ENCODE data around the gene LIMS3.
"Not testable (repeated sequence)": the region's sequence is repeated elsewhere in the genome, so short reads cannot be mapped to it uniquely, and the experiment has no call there.

Gene LIMS3

DNA sequence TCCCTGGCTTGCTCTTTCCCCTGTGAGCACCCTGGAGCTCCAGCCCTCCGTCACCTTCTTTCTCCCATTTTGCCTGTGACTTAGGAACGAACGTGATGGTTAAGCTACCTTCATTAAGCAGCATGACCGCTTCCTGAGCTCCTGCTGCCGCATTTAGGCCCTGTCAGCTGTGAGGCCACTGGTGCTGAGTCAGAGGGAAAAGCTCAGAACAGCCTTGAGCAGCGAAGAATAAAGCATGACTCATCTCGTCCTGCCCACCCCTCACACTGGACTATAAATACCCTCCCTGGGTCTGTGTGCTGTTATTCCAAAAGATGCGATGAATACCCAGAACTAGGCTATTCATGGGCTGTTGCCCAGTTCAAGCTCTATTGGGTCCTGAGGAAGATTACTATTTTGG is 7.3 kb downstream of the LIMS3 start:
- H3K27ac Mint-ChIP-seq (ENCODE audit: low read depth); H3K9me3 Mint-ChIP-seq; ATAC-seq (replicated peaks; ENCODE audit: extremely low read depth, poor library complexity, severe bottlenecking); H3K27me3 Mint-ChIP-seq; H3K36me3 Mint-ChIP-seq (ENCODE audit: insufficient read depth); H3K4me1 Mint-ChIP-seq; DNase-seq (ENCODE audit: low spot score in 2 of 2); H3K4me3 Mint-ChIP-seq: not testable (repeated sequence)

DNA sequence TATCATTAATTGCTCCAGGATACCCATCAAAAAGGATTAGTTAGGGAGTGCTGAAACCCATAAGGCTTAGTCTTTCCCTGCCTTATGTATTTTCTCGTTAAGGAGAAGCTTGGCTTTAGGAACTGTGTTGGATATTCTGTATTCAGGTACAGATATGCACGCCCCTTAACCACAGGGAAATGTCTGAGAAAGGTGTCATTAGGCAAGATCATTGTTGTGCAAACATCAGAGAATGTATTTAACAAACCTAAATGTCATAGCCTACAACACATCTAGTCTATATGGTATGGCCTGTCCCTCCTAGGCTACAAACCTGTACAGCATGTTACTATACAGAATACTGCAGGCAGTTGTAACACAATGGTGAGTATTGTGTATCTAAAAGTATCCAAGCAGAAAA is 10.1 kb downstream of the LIMS3 start:
- H3K36me3 Mint-ChIP-seq (ENCODE audit: insufficient read depth); ATAC-seq (replicated peaks; ENCODE audit: extremely low read depth, poor library complexity, severe bottlenecking); H3K4me1 Mint-ChIP-seq; H3K27ac Mint-ChIP-seq (ENCODE audit: low read depth); H3K27me3 Mint-ChIP-seq; DNase-seq (ENCODE audit: low spot score in 2 of 2); H3K4me3 Mint-ChIP-seq; H3K9me3 Mint-ChIP-seq: not testable (repeated sequence)

DNA sequence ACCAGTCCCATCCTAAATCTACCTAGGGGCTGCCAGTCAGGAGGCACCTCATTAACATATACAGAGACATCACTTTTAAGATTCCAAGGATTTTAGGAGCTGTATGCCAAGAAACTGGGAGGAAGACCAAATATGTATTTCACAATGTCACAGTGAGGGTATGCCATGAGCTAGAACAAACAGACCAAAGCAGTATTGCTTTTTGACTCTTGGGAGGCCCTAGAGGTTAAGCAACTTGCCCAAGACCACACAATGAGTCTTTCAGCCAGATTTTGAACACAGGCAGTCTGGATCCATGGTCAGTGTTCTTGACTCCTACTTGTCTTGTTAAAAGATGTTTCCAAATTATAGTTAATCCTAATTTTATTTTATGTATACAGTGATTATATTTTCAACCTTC is 12.3 kb downstream of the LIMS3 start:
- ATAC-seq (replicated peaks; ENCODE audit: extremely low read depth, poor library complexity, severe bottlenecking); H3K4me1 Mint-ChIP-seq; DNase-seq (ENCODE audit: low spot score in 2 of 2); H3K36me3 Mint-ChIP-seq (ENCODE audit: insufficient read depth); H3K4me3 Mint-ChIP-seq; H3K9me3 Mint-ChIP-seq; H3K27me3 Mint-ChIP-seq; H3K27ac Mint-ChIP-seq (ENCODE audit: low read depth): not testable (repeated sequence)

DNA sequence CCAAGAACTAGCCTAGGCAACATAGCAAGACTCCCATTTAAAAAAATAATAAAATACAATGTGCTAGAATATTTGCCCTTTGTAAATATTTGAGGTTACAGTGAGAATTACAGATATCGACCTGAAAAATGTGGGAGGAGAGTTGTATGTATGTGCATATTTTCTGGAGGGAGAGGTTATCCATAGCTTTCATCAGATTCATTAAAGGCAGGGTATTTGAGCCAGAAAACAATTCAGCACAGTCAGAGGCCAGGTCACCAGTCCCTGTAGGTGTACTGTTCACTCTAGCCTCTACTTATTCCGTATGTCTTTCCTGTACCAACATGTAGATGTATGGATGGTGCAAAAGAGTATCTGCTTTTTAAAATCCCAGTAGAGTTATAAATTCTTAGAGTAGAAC is 15.4 kb downstream of the LIMS3 start:
- not testable (repeated sequence) for H3K9me3 Mint-ChIP-seq; H3K4me1 Mint-ChIP-seq; H3K36me3 Mint-ChIP-seq (ENCODE audit: insufficient read depth); H3K27ac Mint-ChIP-seq (ENCODE audit: low read depth); ATAC-seq (replicated peaks; ENCODE audit: extremely low read depth, poor library complexity, severe bottlenecking); H3K27me3 Mint-ChIP-seq; DNase-seq (ENCODE audit: low spot score in 2 of 2); H3K4me3 Mint-ChIP-seq

DNA sequence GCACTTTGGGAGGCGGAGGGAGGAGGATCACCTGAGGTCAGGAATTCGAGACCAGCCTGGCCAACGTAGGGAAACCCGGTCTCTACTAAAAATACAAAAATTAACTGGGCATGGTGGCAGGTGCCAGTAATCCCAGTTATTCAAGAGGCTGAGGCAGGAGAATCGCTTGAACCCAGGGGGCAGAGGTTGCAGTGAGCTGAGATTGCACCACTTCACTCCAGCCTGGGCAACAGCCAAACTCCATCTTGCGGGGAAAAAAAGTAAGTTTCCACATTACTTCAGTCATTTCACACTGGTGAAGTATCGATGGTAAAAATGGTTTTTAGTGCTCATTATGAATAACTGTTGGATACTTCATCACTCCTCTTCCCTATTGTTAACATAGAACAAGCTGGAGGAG is 16.1 kb downstream of the LIMS3 start:
- not testable (repeated sequence) for DNase-seq (ENCODE audit: low spot score in 2 of 2); H3K27me3 Mint-ChIP-seq; H3K27ac Mint-ChIP-seq (ENCODE audit: low read depth); ATAC-seq (replicated peaks; ENCODE audit: extremely low read depth, poor library complexity, severe bottlenecking); H3K4me1 Mint-ChIP-seq; H3K36me3 Mint-ChIP-seq (ENCODE audit: insufficient read depth); H3K4me3 Mint-ChIP-seq; H3K9me3 Mint-ChIP-seq

DNA sequence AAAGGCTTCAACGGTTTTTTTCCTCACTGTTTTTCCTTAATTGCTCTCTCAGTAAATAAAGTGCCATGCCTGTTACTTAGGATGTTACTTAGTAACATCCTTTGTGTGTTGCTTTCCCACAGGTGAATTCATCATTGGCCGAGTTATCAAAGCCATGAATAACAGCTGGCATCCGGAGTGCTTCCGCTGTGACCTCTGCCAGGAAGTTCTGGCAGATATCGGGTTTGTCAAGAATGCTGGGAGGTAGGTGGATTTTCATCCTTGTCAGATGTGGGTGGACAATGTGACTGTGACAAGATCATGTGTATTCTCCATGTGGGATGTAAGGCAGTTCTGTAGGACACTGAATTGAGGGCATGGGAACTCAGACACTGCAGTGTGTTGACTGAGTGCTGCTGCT is 17.3 kb downstream of the LIMS3 start:
- H3K4me1 Mint-ChIP-seq, result not testable (repeated sequence)

DNA sequence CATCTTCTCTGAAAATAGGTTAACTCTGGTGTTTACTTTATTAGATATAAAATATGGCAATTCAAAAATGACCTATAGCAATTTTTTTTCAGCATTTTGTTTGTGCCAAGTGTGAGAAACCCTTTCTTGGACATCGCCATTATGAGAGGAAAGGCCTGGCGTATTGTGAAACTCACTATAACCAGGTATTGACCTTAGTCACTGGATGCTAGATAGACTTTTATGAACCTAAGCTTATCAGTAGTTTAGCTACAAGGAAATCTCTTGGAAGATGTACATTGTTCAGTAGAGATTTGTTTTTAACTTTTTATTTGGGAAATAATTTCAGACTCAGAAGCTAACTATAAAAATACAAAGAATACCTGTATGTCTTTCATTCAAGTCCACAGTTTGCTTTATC is 21.7 kb downstream of the LIMS3 start:
- H3K4me3 Mint-ChIP-seq; H3K36me3 Mint-ChIP-seq (ENCODE audit: insufficient read depth); H3K9me3 Mint-ChIP-seq; H3K27ac Mint-ChIP-seq (ENCODE audit: low read depth); DNase-seq (ENCODE audit: low spot score in 2 of 2); H3K27me3 Mint-ChIP-seq; ATAC-seq (replicated peaks; ENCODE audit: extremely low read depth, poor library complexity, severe bottlenecking); H3K4me1 Mint-ChIP-seq: not testable (repeated sequence)

More for the DNA sequence above, 17.3 kb downstream of the LIMS3 start:
- H3K9me3 Mint-ChIP-seq; H3K4me3 Mint-ChIP-seq; H3K27ac Mint-ChIP-seq (ENCODE audit: low read depth); DNase-seq (ENCODE audit: low spot score in 2 of 2); H3K36me3 Mint-ChIP-seq (ENCODE audit: insufficient read depth); ATAC-seq (replicated peaks; ENCODE audit: extremely low read depth, poor library complexity, severe bottlenecking); H3K27me3 Mint-ChIP-seq: not testable (repeated sequence)

DNA sequence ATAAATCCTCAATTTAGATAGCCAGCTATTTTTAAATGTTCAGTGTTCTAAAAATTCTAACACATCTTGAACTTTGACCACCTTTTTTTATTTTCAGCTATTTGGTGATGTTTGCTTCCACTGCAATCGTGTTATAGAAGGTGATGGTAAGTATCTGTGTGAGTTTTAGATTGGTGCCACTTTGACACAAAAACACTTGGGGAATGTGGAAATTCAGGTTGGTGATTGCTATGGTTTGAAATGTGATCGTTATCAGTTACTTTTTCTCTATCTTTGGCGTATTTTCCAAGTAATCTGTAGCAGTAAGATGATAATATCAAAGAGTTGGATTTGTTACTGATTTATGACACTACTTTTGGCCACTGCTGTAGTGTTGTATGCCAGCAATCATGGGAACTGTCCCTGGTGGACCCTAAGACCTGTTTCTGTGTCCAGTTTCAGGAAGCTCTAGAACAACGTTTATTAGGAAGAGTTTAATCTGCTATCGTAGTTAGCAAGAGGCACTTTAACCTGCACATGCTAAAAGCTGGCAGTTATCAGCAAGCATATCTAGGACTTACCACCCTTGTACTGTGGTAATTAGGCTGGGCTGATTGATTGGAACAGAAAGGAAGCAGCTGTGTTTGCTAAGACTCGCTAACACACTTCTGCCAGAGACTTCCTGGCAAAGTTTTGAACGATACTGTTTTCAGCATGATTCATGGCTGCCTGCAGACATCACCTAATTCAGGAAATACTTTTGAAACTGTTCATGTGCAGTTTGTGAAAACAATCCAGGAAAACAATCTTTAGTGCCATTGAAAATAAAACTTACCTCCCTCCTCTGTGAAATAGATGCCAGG is 23.3 kb downstream of the LIMS3 start:
- ATAC-seq (replicated peaks; ENCODE audit: extremely low read depth, poor library complexity, severe bottlenecking); H3K36me3 Mint-ChIP-seq (ENCODE audit: insufficient read depth); H3K9me3 Mint-ChIP-seq; H3K27me3 Mint-ChIP-seq; H3K27ac Mint-ChIP-seq (ENCODE audit: low read depth); H3K4me3 Mint-ChIP-seq; H3K4me1 Mint-ChIP-seq; DNase-seq (ENCODE audit: low spot score in 2 of 2): not testable (repeated sequence)

DNA sequence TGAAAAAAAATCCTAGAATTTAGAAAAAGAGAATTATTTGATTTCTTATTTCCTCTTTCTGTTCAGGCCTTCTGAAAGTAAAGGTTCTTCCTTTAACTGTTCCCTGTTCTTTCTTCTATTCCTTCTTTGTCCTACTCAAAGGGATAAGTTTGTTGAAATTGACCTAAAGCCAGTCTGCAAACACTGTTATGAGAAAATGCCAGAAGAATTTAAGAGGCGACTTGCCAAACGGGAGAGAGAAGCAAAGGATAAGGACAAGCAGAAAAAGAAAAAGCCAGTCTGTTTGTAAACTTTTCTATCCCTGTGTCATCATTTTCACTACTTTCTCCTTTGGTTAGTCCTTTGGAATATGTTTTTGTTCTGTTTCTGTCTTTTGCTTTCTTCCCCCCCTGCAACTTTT is 26.0 kb downstream of the LIMS3 start:
- not testable (repeated sequence) for DNase-seq (ENCODE audit: low spot score in 2 of 2); ATAC-seq (replicated peaks; ENCODE audit: extremely low read depth, poor library complexity, severe bottlenecking); H3K36me3 Mint-ChIP-seq (ENCODE audit: insufficient read depth); H3K9me3 Mint-ChIP-seq; H3K27me3 Mint-ChIP-seq; H3K4me3 Mint-ChIP-seq; H3K27ac Mint-ChIP-seq (ENCODE audit: low read depth); H3K4me1 Mint-ChIP-seq

DNA sequence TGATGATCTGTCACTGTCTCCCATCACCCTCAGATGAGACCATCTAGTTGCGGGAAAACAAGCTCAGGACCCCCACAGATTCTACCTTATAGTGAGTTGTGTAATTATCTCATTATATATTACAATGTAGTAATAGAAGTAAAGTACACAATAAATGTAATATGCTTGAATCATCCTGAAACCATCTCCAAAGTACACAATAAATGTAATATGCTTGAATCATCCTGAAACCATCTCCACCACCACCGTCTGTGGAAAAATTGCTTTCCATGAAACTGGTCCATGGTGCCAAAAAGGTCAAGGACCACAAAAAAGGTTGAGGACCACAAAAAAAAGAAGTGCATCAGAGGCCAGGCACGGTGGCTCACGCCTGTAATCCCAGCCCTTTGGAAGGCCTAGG is 29.3 kb downstream of the LIMS3 start:
- H3K36me3 Mint-ChIP-seq (ENCODE audit: insufficient read depth); H3K4me1 Mint-ChIP-seq; H3K4me3 Mint-ChIP-seq; ATAC-seq (replicated peaks; ENCODE audit: extremely low read depth, poor library complexity, severe bottlenecking); DNase-seq (ENCODE audit: low spot score in 2 of 2); H3K27me3 Mint-ChIP-seq; H3K27ac Mint-ChIP-seq (ENCODE audit: low read depth); H3K9me3 Mint-ChIP-seq: not testable (repeated sequence)

DNA sequence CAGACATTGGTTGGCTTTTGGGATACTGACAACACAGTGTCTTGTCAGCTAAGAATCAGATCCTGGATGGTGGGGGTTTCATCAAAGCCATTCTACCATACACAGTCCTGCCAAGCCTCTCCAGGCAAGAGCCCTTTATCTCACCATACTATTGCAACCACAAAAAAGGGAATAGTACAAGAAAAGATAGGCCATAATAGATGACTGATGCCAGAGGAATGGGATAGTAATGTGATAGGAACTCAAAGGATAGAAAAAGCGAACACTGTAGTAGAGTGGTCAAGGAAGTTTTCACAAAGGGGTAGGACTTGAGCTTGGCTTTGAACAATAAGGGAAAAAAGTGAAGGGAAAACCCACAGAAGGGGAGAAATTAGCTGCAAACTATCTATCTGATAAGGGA is 30.7 kb downstream of the LIMS3 start:
- H3K36me3 Mint-ChIP-seq (ENCODE audit: insufficient read depth); H3K9me3 Mint-ChIP-seq; H3K4me1 Mint-ChIP-seq; H3K27me3 Mint-ChIP-seq; H3K27ac Mint-ChIP-seq (ENCODE audit: low read depth); H3K4me3 Mint-ChIP-seq; ATAC-seq (replicated peaks; ENCODE audit: extremely low read depth, poor library complexity, severe bottlenecking); DNase-seq (ENCODE audit: low spot score in 2 of 2): not testable (repeated sequence)

DNA sequence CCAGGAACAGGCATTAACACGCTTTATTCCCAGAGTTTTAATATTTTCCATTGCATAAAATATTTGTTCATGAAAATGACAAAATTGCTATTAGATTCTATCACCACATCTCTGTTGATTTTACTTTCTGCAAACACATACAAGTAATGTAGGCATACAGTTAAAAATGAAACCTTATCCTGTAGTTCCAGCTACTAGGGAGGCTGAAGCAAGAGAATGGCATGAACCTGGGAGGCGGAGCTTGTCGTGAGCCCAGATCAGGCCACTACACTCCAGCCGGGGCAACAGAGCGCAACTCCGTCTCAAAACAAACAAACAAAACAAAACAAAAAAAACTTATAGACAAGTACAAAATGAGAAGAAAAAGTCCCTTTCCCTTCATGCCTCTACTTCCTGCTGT is 38.0 kb downstream of the LIMS3 start:
- H3K27me3 Mint-ChIP-seq; H3K27ac Mint-ChIP-seq (ENCODE audit: low read depth); H3K4me3 Mint-ChIP-seq; H3K9me3 Mint-ChIP-seq; H3K36me3 Mint-ChIP-seq (ENCODE audit: insufficient read depth); H3K4me1 Mint-ChIP-seq; ATAC-seq (replicated peaks; ENCODE audit: extremely low read depth, poor library complexity, severe bottlenecking); DNase-seq (ENCODE audit: low spot score in 2 of 2): not testable (repeated sequence)

DNA sequence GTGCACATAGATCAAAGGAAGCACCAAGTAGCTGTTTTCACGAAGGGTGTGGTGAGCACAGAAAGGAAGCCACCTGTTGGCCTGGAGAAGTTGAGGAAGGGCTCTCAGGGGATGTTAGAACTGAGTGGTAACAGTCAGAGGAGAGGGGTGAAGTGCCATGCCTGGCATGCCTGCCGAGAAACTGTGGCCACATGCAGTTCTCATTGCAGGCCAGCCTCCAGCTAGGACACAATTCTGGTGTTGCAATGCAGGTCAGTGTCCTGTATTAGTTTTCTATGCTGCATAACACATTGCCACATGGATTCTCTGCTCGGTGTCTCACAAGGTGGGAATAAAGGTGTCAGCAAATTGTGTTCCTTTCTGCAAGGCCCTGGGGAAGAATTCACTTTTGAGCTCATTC is 46.9 kb downstream of the LIMS3 start:
- not testable (repeated sequence) for ATAC-seq (replicated peaks; ENCODE audit: extremely low read depth, poor library complexity, severe bottlenecking); DNase-seq (ENCODE audit: low spot score in 2 of 2); H3K4me3 Mint-ChIP-seq; H3K9me3 Mint-ChIP-seq; H3K36me3 Mint-ChIP-seq (ENCODE audit: insufficient read depth); H3K27me3 Mint-ChIP-seq; H3K4me1 Mint-ChIP-seq; H3K27ac Mint-ChIP-seq (ENCODE audit: low read depth)

Measured in central memory CD8-positive, alpha-beta T cell (primary cell).